Suppressor macrophage treated with lipopolysaccharide for 1 hour (primary cell): ENCODE results near the gene CHD8.
A peak's percentile ranks its signal among the peaks of the same experiment; 100 is the strongest.

Experiments
- DNase-seq, 3 donors: peaks; one replicate each; pipeline ENCODE4 v3.0.0-alpha.2; 2020 to 2022

CHD8 gene

GRCh38 chr14:21369949-21370679, 85.8 kb downstream of the CHD8 start:
- no peak for DNase-seq

- no peak for DNase-seq
Measured at GRCh38 chr14:21367582-21368144, 88.3 kb downstream of the CHD8 start.

GRCh38 chr14:21356511-21356910, 99.4 kb downstream of the CHD8 start:
- DNase-seq, result no peak

GRCh38 chr14:21352587-21352986, 103.3 kb downstream of the CHD8 start:
- peak; percentile 66 to 77 (median 68) for DNase-seq

GRCh38 chr14:21350539-21350938, 105.4 kb downstream of the CHD8 start:
- no peak for DNase-seq

- DNase-seq, result no peak
Measured at GRCh38 chr14:21347201-21347600, 108.7 kb downstream of the CHD8 start.

- DNase-seq, result no peak
Measured at GRCh38 chr14:21346532-21347135, 109.3 kb downstream of the CHD8 start.

- peak; percentile 43 to 51 (median 47) for DNase-seq
Measured at GRCh38 chr14:21343035-21343794, 112.7 kb downstream of the CHD8 start.
